GM21619 (cell line): Measurements from ENCODE around the gene PRDM10.
A peak's percentile ranks its signal among the peaks of the same experiment; 100 is the strongest.
"Not testable (repeated sequence)": the region's sequence is repeated elsewhere in the genome, so short reads cannot be mapped to it uniquely, and the experiment has no call there.

Source experiments
- ATAC-seq: cut with Tn5 transposase; IDR thresholded peaks from one replicate; pipeline ENCODE4 v1.9.1; 2021; ENCODE audit not compliant: unreplicated experiment

PRDM10 gene

GRCh38 chr11:130002352-130002845, at the start of gene PRDM10:
Gene PRDM10, minus strand, starts transcription at chr11:130002835. Its CDS starts 41,871 bp downstream, at chr11:129960964.
- peak; percentile 43 for ATAC-seq

- ATAC-seq, result no peak
Measured at GRCh38 chr11:130051082-130051481, 48.4 kb upstream of the PRDM10 start.

- no peak for ATAC-seq
Measured at GRCh38 chr11:130050257-130050656, 47.6 kb upstream of the PRDM10 start.

GRCh38 chr11:130049328-130049771, 46.7 kb upstream of the PRDM10 start:
- no peak for ATAC-seq

GRCh38 chr11:130047141-130047540, 44.5 kb upstream of the PRDM10 start:
- no peak for ATAC-seq

- ATAC-seq, result no peak
Measured at GRCh38 chr11:130043575-130043974, 40.9 kb upstream of the PRDM10 start.

- no peak for ATAC-seq
Measured at GRCh38 chr11:130042093-130042591, 39.5 kb upstream of the PRDM10 start.

- ATAC-seq, result no peak
Measured at GRCh38 chr11:130040281-130040940, 37.8 kb upstream of the PRDM10 start.

GRCh38 chr11:130037881-130038585, 35.4 kb upstream of the PRDM10 start:
- no peak for ATAC-seq

- no peak for ATAC-seq
Measured at GRCh38 chr11:130037058-130037457, 34.4 kb upstream of the PRDM10 start.

GRCh38 chr11:130034236-130034635, 31.6 kb upstream of the PRDM10 start:
- ATAC-seq, result no peak

- no peak for ATAC-seq
Measured at GRCh38 chr11:130032931-130033330, 30.3 kb upstream of the PRDM10 start.

GRCh38 chr11:130031945-130032344, 29.3 kb upstream of the PRDM10 start:
- ATAC-seq, result no peak

- no peak for ATAC-seq
Measured at GRCh38 chr11:130031056-130031455, 28.4 kb upstream of the PRDM10 start.

- no peak for ATAC-seq
Measured at GRCh38 chr11:130029137-130029536, 26.5 kb upstream of the PRDM10 start.

GRCh38 chr11:130025371-130025770, 22.7 kb upstream of the PRDM10 start:
- ATAC-seq, result no peak

GRCh38 chr11:130024361-130024760, 21.7 kb upstream of the PRDM10 start:
- no peak for ATAC-seq

- ATAC-seq, result peak; percentile 98
Measured at GRCh38 chr11:130023204-130023603, 20.6 kb upstream of the PRDM10 start.

GRCh38 chr11:130022799-130023198, 20.2 kb upstream of the PRDM10 start:
- peak; percentile 25 for ATAC-seq

GRCh38 chr11:130021606-130022005, 19.0 kb upstream of the PRDM10 start:
- not testable (repeated sequence) for ATAC-seq

GRCh38 chr11:130020323-130020722, 17.7 kb upstream of the PRDM10 start:
- no peak for ATAC-seq

GRCh38 chr11:130015846-130016245, 13.2 kb upstream of the PRDM10 start:
- ATAC-seq, result not testable (repeated sequence)
